Naive thymus-derived CD4-positive, alpha-beta T cell (primary cell): ENCODE results near the gene E2F4. TPM values are rescaled to one million over a fixed set of nuclear protein-coding genes. Genes with fewer than 3 reads are reported as not detected.

Experiments used
- ATAC-seq: fragments of 150-1000 bp; cut with Tn5 transposase; 2 replicates; pipeline ENCODE4 v1.10.0; 2021; ENCODE audit warnings: mild to moderate bottlenecking, moderate library complexity
- CTCF ChIA-PET: fragments of 350-600 bp; sonication (Branson Sonifier 250); formaldehyde crosslinking; loops from one replicate; lab custom pipeline; 2021; ENCODE audit warnings: antibody characterized with exemption; lab: Charles Lee
- POLR2A ChIA-PET: fragments of 350-600 bp; sonication (Branson Sonifier 250); formaldehyde crosslinking; loops from one replicate; lab custom pipeline; 2021; ENCODE audit warnings: antibody characterized with exemption, inconsistent platforms; lab: Charles Lee
- DNase-seq, 9 donors: peaks; one replicate each; pipeline versions ENCODE4 v3.0.0 to v3.0.0-alpha.2; 2020 to 2022; ENCODE audit warnings: mixed read lengths in 1 of 9
- H3K27ac ChIP-seq: one replicate; pipeline ENCODE4 v1.7.0; 2013; ENCODE audit warnings: mild to moderate bottlenecking, low read depth, low read length, moderate library complexity
- H3K27me3 ChIP-seq, 2 donors: one replicate each; pipeline ENCODE4 v1.7.0; 2013; ENCODE audit warnings: low read length in 2 of 2, mild to moderate bottlenecking in 2 of 2, moderate library complexity in 2 of 2; ENCODE audit not compliant: control insufficient read depth in 2 of 2, insufficient read depth in 2 of 2
- H3K36me3 ChIP-seq, 3 experiments: 1 replicate in 2 of 3; 2 replicates in 1 of 3; pipeline ENCODE4 v1.7.0; 2013; ENCODE audit warnings: low read length in 3 of 3, mild to moderate bottlenecking in 3 of 3, moderate library complexity in 1 of 3; ENCODE audit not compliant: insufficient read depth in 3 of 3, control insufficient read depth in 2 of 3
- H3K4me1 ChIP-seq, 2 donors: one replicate each; pipeline ENCODE4 v1.7.0; 2013; ENCODE audit warnings: low read length in 2 of 2, mild to moderate bottlenecking in 2 of 2, moderate library complexity in 1 of 2; ENCODE audit not compliant: control insufficient read depth in 2 of 2, insufficient read depth in 2 of 2
- H3K4me3 ChIP-seq: 2 replicates; pipeline ENCODE4 v1.7.0; 2013; ENCODE audit warnings: mild to moderate bottlenecking, low read length
- H3K9me3 ChIP-seq, 3 experiments: 1 replicate in 2 of 3; 2 replicates in 1 of 3; pipeline ENCODE4 v1.7.0; 2013; ENCODE audit warnings: low read length in 3 of 3; ENCODE audit not compliant: control insufficient read depth in 2 of 3
- H3K27ac Mint-ChIP-seq, 9 donors: one replicate each; pipeline ENCODE4 v1.8.0; 2020 to 2022; ENCODE audit warnings: mixed read lengths in 9 of 9, mild to moderate bottlenecking in 8 of 9, moderate library complexity in 5 of 9, inconsistent platforms in 2 of 9
- H3K27me3 Mint-ChIP-seq, 5 donors: one replicate each; pipeline ENCODE4 v1.8.0; 2021 to 2022; ENCODE audit warnings: mixed read lengths in 5 of 5, mild to moderate bottlenecking in 1 of 5
- H3K36me3 Mint-ChIP-seq, 5 donors: one replicate each; pipeline ENCODE4 v1.8.0; 2020 to 2022; ENCODE audit warnings: mixed read lengths in 5 of 5, mild to moderate bottlenecking in 3 of 5, inconsistent platforms in 1 of 5
- H3K4me1 Mint-ChIP-seq, 7 donors: one replicate each; pipeline ENCODE4 v1.8.0; 2020 to 2022; ENCODE audit warnings: mixed read lengths in 7 of 7, mild to moderate bottlenecking in 3 of 7, inconsistent platforms in 1 of 7
- H3K4me3 Mint-ChIP-seq, 10 donors: one replicate each; pipeline ENCODE4 v1.8.0; 2020 to 2022; ENCODE audit warnings: mild to moderate bottlenecking in 10 of 10, mixed read lengths in 10 of 10, moderate library complexity in 6 of 10, inconsistent platforms in 2 of 10
- H3K9me3 Mint-ChIP-seq, 11 donors: one replicate each; pipeline ENCODE4 v1.8.0; 2020 to 2022; ENCODE audit warnings: mixed read lengths in 11 of 11, mild to moderate bottlenecking in 4 of 11, inconsistent platforms in 1 of 11, moderate library complexity in 1 of 11
- intact Hi-C, 2 donors: fragments of 100-400 bp; cut with micrococcal nuclease; formaldehyde crosslinking; loops; one replicate each; pipeline ENCODE4 v1.15.1; 2023
- microRNA-seq: library from miRNA; unstranded; fragments of <30 nt; microRNA quantifications from one replicate; pipeline ENCODE4 v1.2.0, GENCODE V29; 2022; ENCODE audit warnings: borderline microRNAs expressed
- polyA plus RNA-seq, 2 donors: library from polyadenylated mRNA; unstranded; fragments of 300-500 nt; fragmentation: Illumina TruSeq; gene quantifications; one replicate each; pipeline ENCODE4 v1.2.3, GENCODE V29; 2021
- total RNA-seq, 6 experiments: library from RNA in 5 of 6; stranded (reverse) in 5 of 6; gene quantifications; 1 replicate in 5 of 6; 2 replicates in 1 of 6; pipeline ENCODE4 v1.2.3 and lab custom pipeline; 2021 to 2026

E2F4 gene
- total and polyA plus RNA-seq, 7 experiments from 2014 or later: 59.4 to 133 (median 73.0) TPM

DNA sequence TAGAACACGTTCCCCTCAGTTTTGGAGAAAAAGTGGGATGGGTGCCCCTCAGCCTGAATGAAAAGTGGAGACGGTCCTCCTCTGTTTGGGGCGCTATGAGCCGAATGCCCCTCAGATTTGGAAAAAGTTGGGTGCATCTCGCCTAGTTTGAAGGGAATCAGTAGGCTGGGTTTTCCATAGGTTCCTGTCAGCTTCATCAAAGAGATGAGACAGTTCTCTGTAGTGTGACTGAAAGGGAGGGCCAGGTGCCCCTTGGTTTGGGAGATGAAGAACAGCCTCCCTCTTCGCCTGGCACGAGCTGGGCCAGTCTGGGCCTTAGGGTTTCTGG is 56.1 kb downstream of the E2F4 start:
- intact Hi-C loops: loop anchor here in 1 of 2 donors (2.0 to 10.0 kb wide), 4 partner anchors 234 to 1884 kb away; partner anchors contain the start of genes AGRP, ATP6V0D1, CENPT and CHTF8
- H3K4me1 Mint-ChIP-seq: peaks cover 37 to 50% (median 41%) of the 10 kb centered on the region in 7 donors
- H3K27ac Mint-ChIP-seq: peak overlapping the region; percentile 70 to 92 (median 76)
- no peaks in the 10 kb centered on the region for H3K9me3 Mint-ChIP-seq
- no peaks in the 10 kb centered on the region for H3K27me3 ChIP-seq
- ATAC-seq (no peak), DNase-seq (no peak)
- H3K27ac ChIP-seq: peak overlapping the region; percentile 57
- peaks cover 31 to 39% of the 10 kb centered on the region in 2 donors for H3K4me1 ChIP-seq
- ChIA-PET CTCF (interaction anchor here (0.7 to 1.0 kb wide), 3 partner anchors 19 to 24 kb away, joined by 3 to 4 read pairs (median 3); partner anchors contain the start of gene TMEM208), POLR2A (interaction anchor here (0.6 to 2.8 kb wide), 5 partner anchors 9 to 90 kb away, joined by 3 to 20 read pairs (median 3); partner anchors contain the start of gene TMEM208)
- peak overlapping the region; percentile 68 for H3K4me3 ChIP-seq
- H3K4me3 Mint-ChIP-seq: peak overlapping the region; percentile 83 to 96 (median 91)
- H3K36me3 ChIP-seq: no peaks in the 10 kb centered on the region
- peaks cover 0 to 20% (median 0%) of the 10 kb centered on the region in 5 donors for H3K27me3 Mint-ChIP-seq
- H3K36me3 Mint-ChIP-seq: no peaks in the 10 kb centered on the region
- H3K9me3 ChIP-seq: no peaks in the 10 kb centered on the region

Small RNA genes lying within 50 kb of the gene (microRNA-seq; reads per million reads assigned to microRNA genes)
- 154 reads per million, percentile 59 among the genes with 10 or more reads in this experiment for gene MIR328

Other genes starting within 250 kb of the E2F4 start
- gene CES3, start 230.9 kb upstream of the E2F4 start, total RNA-seq: 10 to 100 TPM in 1 of 5 experiments, under 1 TPM in 3, not detected in 1; 0.32 to 11.5 (median 0.77) TPM
- not detected for gene CES3, start 230.9 kb upstream of the E2F4 start, polyA plus RNA-seq
- 10 to 100 TPM; 17.2 to 53.8 (median 20.8) TPM for gene CES4A, start 203.6 kb upstream of the E2F4 start, total RNA-seq
- gene CES4A, start 203.6 kb upstream of the E2F4 start, polyA plus RNA-seq: 1 to 10 TPM; 5.1 to 7.6 TPM
- 100 to 1,000 TPM in 1 of 5 experiments, 10 to 100 TPM in 4; 75.4 to 223 (median 94.4) TPM for gene CBFB, start 163.0 kb upstream of the E2F4 start, total RNA-seq
- gene CBFB, start 163.0 kb upstream of the E2F4 start, polyA plus RNA-seq: 10 to 100 TPM; 53.2 to 56.3 TPM
- gene PHAF1, start 82.2 kb upstream of the E2F4 start, total RNA-seq: 10 to 100 TPM; 17.8 to 29.6 (median 21.2) TPM
- 10 to 100 TPM in 1 of 2 donors, 1 to 10 TPM in 1; 8.9 to 21.4 TPM for gene PHAF1, start 82.2 kb upstream of the E2F4 start, polyA plus RNA-seq
- 10 to 100 TPM in 1 of 5 experiments, 1 to 10 TPM in 4; 1.9 to 13.2 (median 2.7) TPM for gene B3GNT9, start 41.2 kb upstream of the E2F4 start, total RNA-seq
- 1 to 10 TPM in 1 of 2 donors, under 1 TPM in 1; 0.78 to 2.4 TPM for gene B3GNT9, start 41.2 kb upstream of the E2F4 start, polyA plus RNA-seq
- gene TRADD, start 32.2 kb upstream of the E2F4 start, total RNA-seq: 10 to 100 TPM; 47.0 to 92.8 (median 52.8) TPM
- gene TRADD, start 32.2 kb upstream of the E2F4 start, polyA plus RNA-seq: 10 to 100 TPM; 69.8 to 71.1 TPM
- gene FBXL8, start 32.2 kb upstream of the E2F4 start, total RNA-seq: 10 to 100 TPM in 2 of 5 experiments, 1 to 10 TPM in 3; 8.7 to 84.7 (median 9.7) TPM
- 1 to 10 TPM; 5.2 to 7.8 TPM for gene FBXL8, start 32.2 kb upstream of the E2F4 start, polyA plus RNA-seq
- 100 to 1,000 TPM in 1 of 5 experiments, 10 to 100 TPM in 2, 1 to 10 TPM in 2; 9.9 to 150 (median 15.5) TPM for gene HSF4, start 27.4 kb upstream of the E2F4 start, total RNA-seq
- gene HSF4, start 27.4 kb upstream of the E2F4 start, polyA plus RNA-seq: not detected
- 10 to 100 TPM in 1 of 5 experiments, 1 to 10 TPM in 3, under 1 TPM in 1; 0.89 to 66.0 (median 1.8) TPM for gene NOL3, start 21.6 kb upstream of the E2F4 start, total RNA-seq
- gene NOL3, start 21.6 kb upstream of the E2F4 start, polyA plus RNA-seq: not detected
- gene MATCAP1, start 8.2 kb upstream of the E2F4 start, total RNA-seq: 10 to 100 TPM in 3 of 5 experiments, 1 to 10 TPM in 2; 4.3 to 88.1 (median 11.0) TPM
- under 1 TPM; 0.48 to 0.78 TPM for gene MATCAP1, start 8.2 kb upstream of the E2F4 start, polyA plus RNA-seq
- under 1 TPM in 2 of 5 experiments, not detected in 3; 0.58 to 0.73 TPM for gene EXOC3L1, start 2.0 kb upstream of the E2F4 start, total RNA-seq
- not detected for gene EXOC3L1, start 2.0 kb upstream of the E2F4 start, polyA plus RNA-seq
- 1 to 10 TPM; 2.6 to 9.1 (median 7.5) TPM for gene ELMO3, start 7.0 kb downstream of the E2F4 start, total RNA-seq
- gene ELMO3, start 7.0 kb downstream of the E2F4 start, polyA plus RNA-seq: under 1 TPM in 1 of 2 donors, not detected in 1; 0.07 TPM
- 10 to 100 TPM; 27.6 to 44.8 (median 32.7) TPM for gene TMEM208, start 35.0 kb downstream of the E2F4 start, total RNA-seq
- 10 to 100 TPM; 79.7 to 88.3 TPM for gene TMEM208, start 35.0 kb downstream of the E2F4 start, polyA plus RNA-seq
- gene FHOD1, start 55.3 kb downstream of the E2F4 start, total RNA-seq: 10 to 100 TPM; 23.7 to 81.7 (median 35.1) TPM
- 1 to 10 TPM; 3.6 to 3.7 TPM for gene FHOD1, start 55.3 kb downstream of the E2F4 start, polyA plus RNA-seq
- gene SLC9A5, start 56.8 kb downstream of the E2F4 start, total RNA-seq: 1 to 10 TPM; 1.7 to 3.7 (median 2.2) TPM
- gene SLC9A5, start 56.8 kb downstream of the E2F4 start, polyA plus RNA-seq: under 1 TPM; 0.11 to 0.18 TPM
- gene PLEKHG4, start 87.4 kb downstream of the E2F4 start, total RNA-seq: 10 to 100 TPM; 18.9 to 32.3 (median 26.1) TPM
- 1 to 10 TPM; 6.2 to 9.1 TPM for gene PLEKHG4, start 87.4 kb downstream of the E2F4 start, polyA plus RNA-seq
- gene KCTD19, start 134.6 kb downstream of the E2F4 start, total RNA-seq: under 1 TPM in 2 of 5 experiments, not detected in 3; 0.05 to 0.39 TPM
- not detected for gene KCTD19, start 134.6 kb downstream of the E2F4 start, polyA plus RNA-seq
- gene LRRC36, start 134.7 kb downstream of the E2F4 start, total RNA-seq: under 1 TPM in 2 of 5 experiments, not detected in 3; 0.50 to 0.56 TPM
- gene LRRC36, start 134.7 kb downstream of the E2F4 start, polyA plus RNA-seq: not detected
- 10 to 100 TPM in 1 of 5 experiments, under 1 TPM in 1, not detected in 3; 0.37 to 18.7 TPM for gene TPPP3, start 201.3 kb downstream of the E2F4 start, total RNA-seq
- under 1 TPM in 1 of 2 donors, not detected in 1; 0.19 TPM for gene TPPP3, start 201.3 kb downstream of the E2F4 start, polyA plus RNA-seq
- 1 to 10 TPM in 1 of 5 experiments, under 1 TPM in 2, not detected in 2; 0.34 to 3.6 (median 0.48) TPM for gene ZDHHC1, start 224.3 kb downstream of the E2F4 start, total RNA-seq
- not detected for gene ZDHHC1, start 224.3 kb downstream of the E2F4 start, polyA plus RNA-seq
- under 1 TPM in 1 of 5 experiments, not detected in 4; 0.17 TPM for gene HSD11B2, start 239.0 kb downstream of the E2F4 start, total RNA-seq
- not detected for gene HSD11B2, start 239.0 kb downstream of the E2F4 start, polyA plus RNA-seq